ENCODE measurements around the gene TRIM21. TPM values are rescaled to one million over a fixed set of nuclear protein-coding genes. Genes with fewer than 3 reads are reported as not detected.
"Not testable (repeated sequence)": the region's sequence is repeated elsewhere in the genome, so short reads cannot be mapped to it uniquely, and the experiment has no call there.

TRIM21 gene
- total and polyA plus RNA-seq, 2 donors from 2014 or later: 23.1 to 23.5 TPM

GRCh38 chr11:4416306-4416705, 22.8 kb upstream of the TRIM21 start:
- H3K4me1 ChIP-seq (ENCODE audit: control insufficient read depth in 2 of 3, insufficient read depth in 2 of 3, low read depth in 1 of 3, low read length in 3 of 3): no peaks in the 10 kb centered on the region
- no peak overlapping the region for H3K4me3 ChIP-seq (ENCODE audit: low read length in 3 of 3)
- TF ChIP-seq CTCF (IDR thresholded peaks at IDR 0.05; ENCODE audit: borderline replicate concordance, extremely low read depth, insufficient read depth): no peak
- no peak for DNase-seq
- H3K36me3 ChIP-seq (ENCODE audit: control insufficient read depth in 2 of 3, insufficient read depth in 3 of 3, low read length in 3 of 3): no peaks in the 10 kb centered on the region
- H3K9me3 ChIP-seq (ENCODE audit: control insufficient read depth in 2 of 3, insufficient read depth in 1 of 3, low read length in 3 of 3): no peaks in the 10 kb centered on the region
- FAIRE-seq: no peak
- intact Hi-C loops (cut with DNase I): no loop called here
- H3K9ac ChIP-seq (ENCODE audit: low read length in 3 of 3): no peak overlapping the region
- no peaks in the 10 kb centered on the region for H3K27me3 ChIP-seq (ENCODE audit: control insufficient read depth, insufficient read depth, low read length)
- H3K27ac ChIP-seq (ENCODE audit: low read depth in 2 of 2, low read length in 2 of 2): no peak overlapping the region

- H3K27me3 ChIP-seq (ENCODE audit: control insufficient read depth, insufficient read depth, low read length); intact Hi-C loops (cut with DNase I); H3K27ac ChIP-seq (ENCODE audit: low read depth in 2 of 2, low read length in 2 of 2); H3K9me3 ChIP-seq (ENCODE audit: control insufficient read depth in 2 of 3, insufficient read depth in 1 of 3, low read length in 3 of 3); H3K4me1 ChIP-seq (ENCODE audit: control insufficient read depth in 2 of 3, insufficient read depth in 2 of 3, low read depth in 1 of 3, low read length in 3 of 3); FAIRE-seq; H3K4me3 ChIP-seq (ENCODE audit: low read length in 3 of 3); H3K36me3 ChIP-seq (ENCODE audit: control insufficient read depth in 2 of 3, insufficient read depth in 3 of 3, low read length in 3 of 3); H3K9ac ChIP-seq (ENCODE audit: low read length in 3 of 3); DNase-seq: not testable (repeated sequence)
Observed at GRCh38 chr11:4406206-4406605, 12.7 kb upstream of the TRIM21 start.

DNA sequence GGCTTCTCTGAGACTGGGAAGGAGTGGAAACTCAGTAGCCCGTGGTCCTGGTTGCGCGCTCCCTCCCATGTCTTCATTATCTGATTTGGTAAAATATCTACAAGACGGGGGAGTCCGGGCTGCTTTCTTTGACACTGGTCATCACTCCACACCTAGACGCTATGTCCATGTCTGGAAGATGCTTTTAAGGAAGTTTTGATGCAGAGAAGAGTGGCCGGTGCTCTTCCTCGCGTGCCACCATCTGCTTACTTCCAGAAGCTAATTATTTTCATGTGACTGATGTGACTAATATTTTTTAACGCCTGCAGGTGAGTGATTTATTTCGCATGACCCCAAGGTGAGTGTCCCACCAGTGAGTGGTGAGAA, 339 bp upstream of the TRIM21 start:
- Histone ChIP-seq H3K4me1 (ENCODE audit: control insufficient read depth in 2 of 3, insufficient read depth in 2 of 3, low read depth in 1 of 3, low read length in 3 of 3) (peaks cover 0 to 4% (median 0%) of the 10 kb centered on the region in 3 donors), H3K27me3 (ENCODE audit: control insufficient read depth, insufficient read depth, low read length) (no peaks in the 10 kb centered on the region), H3K9ac (ENCODE audit: low read length in 3 of 3) (peak overlapping the region in 2 of 3 donors; percentile 87 to 94), H3K4me3 (ENCODE audit: low read length in 3 of 3) (peak overlapping the region; percentile 92 to 99 (median 93)), H3K27ac (ENCODE audit: low read depth in 2 of 2, low read length in 2 of 2) (no peak overlapping the region), H3K36me3 (ENCODE audit: control insufficient read depth in 2 of 3, insufficient read depth in 3 of 3, low read length in 3 of 3) (peaks cover 2 to 14% (median 14%) of the 10 kb centered on the region in 3 donors), H3K9me3 (ENCODE audit: control insufficient read depth in 2 of 3, insufficient read depth in 1 of 3, low read length in 3 of 3) (no peaks in the 10 kb centered on the region)
- no peak for TF ChIP-seq CTCF (IDR thresholded peaks at IDR 0.05; ENCODE audit: borderline replicate concordance, extremely low read depth, insufficient read depth)
- DNase-seq (no peak), FAIRE-seq (no peak)
- intact Hi-C loops (cut with DNase I): no loop called here

DNA sequence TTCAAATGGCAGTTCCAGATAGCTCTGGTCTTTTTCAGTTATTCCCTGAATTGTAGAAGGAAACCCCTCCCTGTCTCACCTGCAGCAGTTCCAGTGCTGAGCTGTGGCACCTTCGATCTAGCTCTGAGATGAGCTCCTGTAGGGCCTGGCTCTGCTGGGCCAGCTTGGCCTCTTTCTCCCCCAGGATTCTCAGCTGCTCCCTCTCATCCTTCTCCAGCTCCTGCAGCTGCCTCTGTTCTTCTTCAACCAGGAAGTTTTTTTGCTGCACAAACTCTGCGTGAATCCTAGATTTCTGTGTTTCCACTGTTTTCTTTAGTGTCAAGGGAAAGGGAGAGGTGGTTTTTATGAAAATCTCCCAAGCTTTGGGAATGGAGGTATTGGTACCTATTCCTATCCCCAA, 5.3 kb downstream of the TRIM21 start:
- Histone ChIP-seq H3K27me3 (ENCODE audit: control insufficient read depth, insufficient read depth, low read length) (no peaks in the 10 kb centered on the region), H3K36me3 (ENCODE audit: control insufficient read depth in 2 of 3, insufficient read depth in 3 of 3, low read length in 3 of 3) (peaks cover 2 to 30% (median 26%) of the 10 kb centered on the region in 3 donors), H3K9me3 (ENCODE audit: control insufficient read depth in 2 of 3, insufficient read depth in 1 of 3, low read length in 3 of 3) (no peaks in the 10 kb centered on the region), H3K4me3 (ENCODE audit: low read length in 3 of 3) (no peak overlapping the region), H3K9ac (ENCODE audit: low read length in 3 of 3) (no peak overlapping the region), H3K4me1 (ENCODE audit: control insufficient read depth in 2 of 3, insufficient read depth in 2 of 3, low read depth in 1 of 3, low read length in 3 of 3) (peaks cover 0 to 4% (median 0%) of the 10 kb centered on the region in 3 donors), H3K27ac (ENCODE audit: low read depth in 2 of 2, low read length in 2 of 2) (no peak overlapping the region)
- no peak for TF ChIP-seq CTCF (IDR thresholded peaks at IDR 0.05; ENCODE audit: borderline replicate concordance, extremely low read depth, insufficient read depth)
- DNase-seq (no peak), FAIRE-seq (no peak)
- intact Hi-C loops (cut with DNase I): no loop called here
